ENCODE measurements around the gene GPT2. TPM values are rescaled to one million over a fixed set of nuclear protein-coding genes. Genes with fewer than 3 reads are reported as not detected.
A peak's percentile ranks its signal among the peaks of the same experiment; 100 is the strongest.

Gene GPT2
- total RNA-seq, 2 donors from 2014 or later: 5.1 to 6.8 TPM

- H3K9me3 ChIP-seq: no peaks in the 10 kb centered on the region
- no peaks in the 10 kb centered on the region for H3K36me3 ChIP-seq
- no peak for ATAC-seq (ENCODE audit: insufficient number of reproducible peaks, low FRiP score, low read depth)
- TF ChIP-seq, protein P1, sequence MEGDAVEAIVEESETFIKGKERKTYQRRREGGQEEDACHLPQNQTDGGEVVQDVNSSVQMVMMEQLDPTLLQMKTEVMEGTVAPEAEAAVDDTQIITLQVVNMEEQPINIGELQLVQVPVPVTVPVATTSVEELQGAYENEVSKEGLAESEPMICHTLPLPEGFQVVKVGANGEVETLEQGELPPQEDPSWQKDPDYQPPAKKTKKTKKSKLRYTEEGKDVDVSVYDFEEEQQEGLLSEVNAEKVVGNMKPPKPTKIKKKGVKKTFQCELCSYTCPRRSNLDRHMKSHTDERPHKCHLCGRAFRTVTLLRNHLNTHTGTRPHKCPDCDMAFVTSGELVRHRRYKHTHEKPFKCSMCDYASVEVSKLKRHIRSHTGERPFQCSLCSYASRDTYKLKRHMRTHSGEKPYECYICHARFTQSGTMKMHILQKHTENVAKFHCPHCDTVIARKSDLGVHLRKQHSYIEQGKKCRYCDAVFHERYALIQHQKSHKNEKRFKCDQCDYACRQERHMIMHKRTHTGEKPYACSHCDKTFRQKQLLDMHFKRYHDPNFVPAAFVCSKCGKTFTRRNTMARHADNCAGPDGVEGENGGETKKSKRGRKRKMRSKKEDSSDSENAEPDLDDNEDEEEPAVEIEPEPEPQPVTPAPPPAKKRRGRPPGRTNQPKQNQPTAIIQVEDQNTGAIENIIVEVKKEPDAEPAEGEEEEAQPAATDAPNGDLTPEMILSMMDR (IDR thresholded peaks at IDR 0.05): peak; percentile 37
- H3K4me3 ChIP-seq: no peak overlapping the region
- H3K27ac ChIP-seq: no peak overlapping the region
- H3K4me1 ChIP-seq (ENCODE audit: control insufficient read depth in 1 of 2, low read depth in 2 of 2): no peaks in the 10 kb centered on the region
- no peaks in the 10 kb centered on the region for H3K27me3 ChIP-seq (replicated peaks; ENCODE audit: insufficient read depth)
- no peak for DNase-seq (ENCODE audit: low spot score)
Observed at GRCh38 chr16:46947900-46948547, 63.9 kb downstream of the GPT2 start.

DNA sequence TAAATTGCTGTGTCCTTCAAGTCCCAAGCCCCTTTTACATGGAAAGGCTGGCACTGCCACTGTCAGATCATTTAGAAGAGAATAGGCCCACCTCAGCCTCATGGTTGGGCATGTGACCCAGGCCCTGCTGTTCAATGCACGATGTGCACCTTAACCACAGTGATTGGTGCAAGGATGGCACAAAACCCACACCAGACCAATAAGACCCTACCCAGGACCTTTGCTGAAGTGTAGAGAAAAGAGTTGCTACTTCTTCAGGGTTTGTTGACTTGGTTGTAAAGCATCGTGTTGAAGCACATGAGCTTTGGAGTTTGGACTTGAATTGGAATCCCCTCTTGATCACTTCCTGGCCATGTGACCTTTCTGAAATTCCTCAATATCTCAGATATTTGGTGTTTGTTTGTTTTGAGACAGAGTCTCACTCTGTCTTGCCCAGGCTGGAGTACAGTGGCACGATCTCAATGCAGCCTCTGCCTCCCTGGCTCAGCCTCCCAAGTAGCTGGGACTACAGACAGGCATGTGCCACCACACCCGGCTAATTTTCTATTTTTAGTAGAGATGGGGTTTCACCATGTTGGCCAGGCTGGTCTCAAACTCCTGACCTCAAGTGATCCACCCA is 64.5 kb downstream of the GPT2 start:
- ATAC-seq (ENCODE audit: insufficient number of reproducible peaks, low FRiP score, low read depth): no peak
- H3K4me1 ChIP-seq (ENCODE audit: control insufficient read depth in 1 of 2, low read depth in 2 of 2): no peaks in the 10 kb centered on the region

GRCh38 chr16:46949241-46949892 is 65.2 kb downstream of the GPT2 start:
- TF ChIP-seq, protein P1 (IDR thresholded peaks at IDR 0.05): no peak
- Histone ChIP-seq H3K36me3 (no peaks in the 10 kb centered on the region), H3K4me1 (ENCODE audit: control insufficient read depth in 1 of 2, low read depth in 2 of 2) (no peaks in the 10 kb centered on the region), H3K4me3 (no peak overlapping the region), H3K9me3 (no peaks in the 10 kb centered on the region), H3K27me3 (replicated peaks; ENCODE audit: insufficient read depth) (no peaks in the 10 kb centered on the region), H3K27ac (no peak overlapping the region)
- DNase-seq (ENCODE audit: low spot score): no peak
- no peak for ATAC-seq (ENCODE audit: insufficient number of reproducible peaks, low FRiP score, low read depth)

More for the DNA sequence above, 64.5 kb downstream of the GPT2 start:
- Histone ChIP-seq H3K9me3 (no peaks in the 10 kb centered on the region), H3K4me3 (no peak overlapping the region), H3K27me3 (replicated peaks; ENCODE audit: insufficient read depth) (no peaks in the 10 kb centered on the region), H3K27ac (no peak overlapping the region), H3K36me3 (no peaks in the 10 kb centered on the region)
- DNase-seq (ENCODE audit: low spot score): no peak
- TF ChIP-seq, protein P1 (IDR thresholded peaks at IDR 0.05): no peak

DNA sequence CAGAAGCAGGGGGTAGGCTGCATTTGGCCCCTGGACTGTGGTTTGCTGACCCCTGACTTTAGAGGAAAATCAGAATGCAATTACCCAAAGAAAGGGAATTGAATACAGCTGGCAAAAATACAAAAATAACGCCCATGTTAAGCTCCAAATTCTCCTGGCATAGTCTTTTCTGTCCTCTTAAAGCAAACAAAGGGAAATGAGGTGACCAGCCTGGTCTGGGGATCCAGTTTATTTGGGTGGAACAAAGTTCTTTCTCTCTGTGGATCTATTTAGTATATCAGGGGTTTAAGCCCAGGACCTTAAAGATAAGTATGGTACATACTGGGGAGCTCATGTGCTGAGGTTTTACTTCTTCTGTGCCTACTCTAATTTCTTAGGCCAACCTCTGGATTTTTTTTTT is 65.8 kb downstream of the GPT2 start:
- no peaks in the 10 kb centered on the region for H3K4me1 ChIP-seq (ENCODE audit: control insufficient read depth in 1 of 2, low read depth in 2 of 2)
- no peak overlapping the region for H3K4me3 ChIP-seq
- no peaks in the 10 kb centered on the region for H3K36me3 ChIP-seq
- ATAC-seq (ENCODE audit: insufficient number of reproducible peaks, low FRiP score, low read depth): no peak
- no peak for DNase-seq (ENCODE audit: low spot score)
- no peaks in the 10 kb centered on the region for H3K9me3 ChIP-seq
- H3K27ac ChIP-seq: no peak overlapping the region
- H3K27me3 ChIP-seq (replicated peaks; ENCODE audit: insufficient read depth): no peaks in the 10 kb centered on the region
- TF ChIP-seq, protein P1 (IDR thresholded peaks at IDR 0.05): no peak

GRCh38 chr16:46954562-46954961 is 70.4 kb downstream of the GPT2 start:
- no peak for DNase-seq (ENCODE audit: low spot score)
- peaks cover 30% of the 10 kb centered on the region for H3K36me3 ChIP-seq
- TF ChIP-seq, protein P1 (IDR thresholded peaks at IDR 0.05): no peak
- no peaks in the 10 kb centered on the region for H3K4me1 ChIP-seq (ENCODE audit: control insufficient read depth in 1 of 2, low read depth in 2 of 2)
- ATAC-seq (ENCODE audit: insufficient number of reproducible peaks, low FRiP score, low read depth): no peak
- no peaks in the 10 kb centered on the region for H3K9me3 ChIP-seq
- no peak overlapping the region for H3K27ac ChIP-seq
- no peaks in the 10 kb centered on the region for H3K27me3 ChIP-seq (replicated peaks; ENCODE audit: insufficient read depth)
- H3K4me3 ChIP-seq: no peak overlapping the region
